ENCODE data around the gene TMEM165. TPM values are rescaled to one million over a fixed set of nuclear protein-coding genes. Genes with fewer than 3 reads are reported as not detected.
"Not testable (repeated sequence)": the region's sequence is repeated elsewhere in the genome, so short reads cannot be mapped to it uniquely, and the experiment has no call there.

The TMEM165 gene
- total RNA-seq: 90.7 TPM

GRCh38 chr4:55395529-55396307 is at the start of gene TMEM165:
Gene TMEM165 (plus strand): TSS chr4:55395957. CDS start chr4:55396190, 233 bp downstream.
- peak; percentile 97 for ATAC-seq

GRCh38 chr4:55345980-55346850 is 49.5 kb upstream of the TMEM165 start, which contains the start of gene SRD5A3:
Gene SRD5A3 (plus strand): TSS chr4:55346242. CDS start chr4:55346337, 95 bp downstream.
- peak; percentile 95 for ATAC-seq

GRCh38 chr4:55346851-55347255 is 48.9 kb upstream of the TMEM165 start:
- ATAC-seq: peak; percentile 18

GRCh38 chr4:55347610-55348228 is 48.0 kb upstream of the TMEM165 start:
- ATAC-seq: no peak

- ATAC-seq: peak; percentile 12
Measured at GRCh38 chr4:55348466-55348865, 47.3 kb upstream of the TMEM165 start.

GRCh38 chr4:55350870-55351269 is 44.9 kb upstream of the TMEM165 start:
- not testable (repeated sequence) for ATAC-seq

- ATAC-seq: no peak
Measured at GRCh38 chr4:55351824-55352223, 43.9 kb upstream of the TMEM165 start.

GRCh38 chr4:55352726-55353125 is 43.0 kb upstream of the TMEM165 start:
- no peak for ATAC-seq

- ATAC-seq: not testable (repeated sequence)
Measured at GRCh38 chr4:55353228-55353747, 42.5 kb upstream of the TMEM165 start.

- ATAC-seq: no peak
Measured at GRCh38 chr4:55354648-55355047, 41.1 kb upstream of the TMEM165 start.

GRCh38 chr4:55355555-55355954 is 40.2 kb upstream of the TMEM165 start:
- ATAC-seq: peak; percentile 66

GRCh38 chr4:55356991-55357461 is 38.7 kb upstream of the TMEM165 start:
- peak; percentile 23 for ATAC-seq

- no peak for ATAC-seq
Measured at GRCh38 chr4:55358246-55358645, 37.5 kb upstream of the TMEM165 start.

- ATAC-seq: peak; percentile 79
Measured at GRCh38 chr4:55358668-55359067, 37.1 kb upstream of the TMEM165 start.

- ATAC-seq: no peak
Measured at GRCh38 chr4:55359397-55359916, 36.3 kb upstream of the TMEM165 start.

GRCh38 chr4:55362938-55363337 is 32.8 kb upstream of the TMEM165 start:
- ATAC-seq: not testable (repeated sequence)

GRCh38 chr4:55363691-55364351 is 31.9 kb upstream of the TMEM165 start:
- ATAC-seq: peak; percentile 84

GRCh38 chr4:55364691-55365344 is 30.9 kb upstream of the TMEM165 start:
- no peak for ATAC-seq

- ATAC-seq: no peak
Measured at GRCh38 chr4:55365345-55365728, 30.4 kb upstream of the TMEM165 start.

- no peak for ATAC-seq
Measured at GRCh38 chr4:55366621-55367020, 29.1 kb upstream of the TMEM165 start.

- ATAC-seq: no peak
Measured at GRCh38 chr4:55367084-55367722, 28.6 kb upstream of the TMEM165 start.
